Fibroblast of lung (primary cell): ENCODE data around the gene DNMBP. TPM values are rescaled to one million over a fixed set of nuclear protein-coding genes. Genes with fewer than 3 reads are reported as not detected.

ENCODE experiments used
- DNase-seq, 2 donors: peaks; one replicate each; pipeline versions ENCODE4 v3.0.0 to v3.0.0-alpha.2; 2010; ENCODE audit warnings: low read depth in 2 of 2
- H2AFZ ChIP-seq: 2 replicates; pipeline ENCODE4 v1.5.1; 2012; ENCODE audit warnings: low read length, control low read depth, inconsistent platforms
- H3K27ac ChIP-seq: 2 replicates; pipeline ENCODE4 v1.5.1; 2011; ENCODE audit warnings: low read length, control low read depth; ENCODE audit not compliant: insufficient read depth
- H3K27me3 ChIP-seq: 2 replicates; pipeline ENCODE4 v1.5.1; 2011; ENCODE audit warnings: mild to moderate bottlenecking, low read length; ENCODE audit not compliant: control insufficient read depth, insufficient read depth
- H3K36me3 ChIP-seq: 2 replicates; pipeline ENCODE4 v1.5.1; 2011; ENCODE audit warnings: low read length; ENCODE audit not compliant: control insufficient read depth, insufficient read depth
- H3K4me1 ChIP-seq: 2 replicates; pipeline ENCODE4 v1.5.1; 2011; ENCODE audit warnings: low read length; ENCODE audit not compliant: control insufficient read depth, insufficient read depth; ENCODE audit errors: extremely low read depth
- H3K4me2 ChIP-seq: 2 replicates; pipeline ENCODE4 v1.5.1; 2011; ENCODE audit warnings: low read length, control low read depth; ENCODE audit not compliant: insufficient read depth; ENCODE audit errors: extremely low read depth
- H3K4me3 ChIP-seq, 4 experiments: fragments of 200-600 bp in 1 of 4; sonication (generic) in 1 of 4; replicated peaks in 1 of 4; 2 replicates each; pipeline ENCODE4 v1.5.1; 2011 to 2016; ENCODE audit warnings: low read length in 4 of 4, low read depth in 3 of 4, mild to moderate bottlenecking in 3 of 4, control low read depth in 2 of 4, inconsistent platforms in 1 of 4, mixed read lengths in 1 of 4; ENCODE audit not compliant: insufficient read depth in 1 of 4; ENCODE audit errors: control extremely low read depth in 1 of 4
- H3K79me2 ChIP-seq: 2 replicates; pipeline ENCODE4 v1.5.1; 2012; ENCODE audit warnings: mild to moderate bottlenecking, low read length, inconsistent platforms; ENCODE audit not compliant: control insufficient read depth, insufficient read depth
- H3K9ac ChIP-seq: 2 replicates; pipeline ENCODE4 v1.5.1; 2011; ENCODE audit warnings: mild to moderate bottlenecking, low read length, control low read depth; ENCODE audit not compliant: insufficient read depth
- H3K9me3 ChIP-seq: 2 replicates; pipeline ENCODE4 v1.5.1; 2012; ENCODE audit warnings: low read depth, low read length; ENCODE audit not compliant: control insufficient read depth, insufficient read depth
- H4K20me1 ChIP-seq: 2 replicates; pipeline ENCODE4 v1.5.1; 2011; ENCODE audit warnings: low read length; ENCODE audit not compliant: control insufficient read depth, insufficient read depth; ENCODE audit errors: extremely low read depth
- EZH2 ChIP-seq: IDR thresholded peaks from 2 replicates; pipeline ENCODE4 v1.5.1; 2012; ENCODE audit warnings: low read length, control low read depth, mild to moderate bottlenecking; ENCODE audit errors: missing control alignments
- polyA minus RNA-seq: library from RNA; depleted of rRNA, polyadenylated mRNA; stranded (reverse); fragments of >200 nt; gene quantifications from 2 replicates; pipeline ENCODE4 v1.2.3, GENCODE V29; 2011; ENCODE audit warnings: low replicate concordance
- polyA plus RNA-seq, 2 donors: library from polyadenylated mRNA; depleted of rRNA in 1 of 2; stranded (reverse) in 1 of 2; unstranded in 1 of 2; fragments of >200 nt; gene quantifications; 2 replicates each; pipeline ENCODE4 v1.2.1, GENCODE V29; 2011 to 2012; ENCODE audit warnings: missing spikeins in 1 of 2
- total RNA-seq: library from RNA; depleted of rRNA; stranded (reverse); fragments of >200 nt; gene quantifications from 2 replicates; pipeline ENCODE4 v1.2.1, GENCODE V29; 2014
- TF ChIP-seq, protein P1 (sequence below), 2 donors: IDR thresholded peaks in 1 of 2; conservative IDR thresholded peaks in 1 of 2; 1 replicate in 1 of 2; 2 replicates in 1 of 2; pipeline ENCODE4 v1.5.1; 2011 to 2012; ENCODE audit warnings: low read length in 2 of 2, control low read depth in 1 of 2, inconsistent platforms in 1 of 2, low read depth in 1 of 2, mild to moderate bottlenecking in 1 of 2

The DNMBP gene, protein sequence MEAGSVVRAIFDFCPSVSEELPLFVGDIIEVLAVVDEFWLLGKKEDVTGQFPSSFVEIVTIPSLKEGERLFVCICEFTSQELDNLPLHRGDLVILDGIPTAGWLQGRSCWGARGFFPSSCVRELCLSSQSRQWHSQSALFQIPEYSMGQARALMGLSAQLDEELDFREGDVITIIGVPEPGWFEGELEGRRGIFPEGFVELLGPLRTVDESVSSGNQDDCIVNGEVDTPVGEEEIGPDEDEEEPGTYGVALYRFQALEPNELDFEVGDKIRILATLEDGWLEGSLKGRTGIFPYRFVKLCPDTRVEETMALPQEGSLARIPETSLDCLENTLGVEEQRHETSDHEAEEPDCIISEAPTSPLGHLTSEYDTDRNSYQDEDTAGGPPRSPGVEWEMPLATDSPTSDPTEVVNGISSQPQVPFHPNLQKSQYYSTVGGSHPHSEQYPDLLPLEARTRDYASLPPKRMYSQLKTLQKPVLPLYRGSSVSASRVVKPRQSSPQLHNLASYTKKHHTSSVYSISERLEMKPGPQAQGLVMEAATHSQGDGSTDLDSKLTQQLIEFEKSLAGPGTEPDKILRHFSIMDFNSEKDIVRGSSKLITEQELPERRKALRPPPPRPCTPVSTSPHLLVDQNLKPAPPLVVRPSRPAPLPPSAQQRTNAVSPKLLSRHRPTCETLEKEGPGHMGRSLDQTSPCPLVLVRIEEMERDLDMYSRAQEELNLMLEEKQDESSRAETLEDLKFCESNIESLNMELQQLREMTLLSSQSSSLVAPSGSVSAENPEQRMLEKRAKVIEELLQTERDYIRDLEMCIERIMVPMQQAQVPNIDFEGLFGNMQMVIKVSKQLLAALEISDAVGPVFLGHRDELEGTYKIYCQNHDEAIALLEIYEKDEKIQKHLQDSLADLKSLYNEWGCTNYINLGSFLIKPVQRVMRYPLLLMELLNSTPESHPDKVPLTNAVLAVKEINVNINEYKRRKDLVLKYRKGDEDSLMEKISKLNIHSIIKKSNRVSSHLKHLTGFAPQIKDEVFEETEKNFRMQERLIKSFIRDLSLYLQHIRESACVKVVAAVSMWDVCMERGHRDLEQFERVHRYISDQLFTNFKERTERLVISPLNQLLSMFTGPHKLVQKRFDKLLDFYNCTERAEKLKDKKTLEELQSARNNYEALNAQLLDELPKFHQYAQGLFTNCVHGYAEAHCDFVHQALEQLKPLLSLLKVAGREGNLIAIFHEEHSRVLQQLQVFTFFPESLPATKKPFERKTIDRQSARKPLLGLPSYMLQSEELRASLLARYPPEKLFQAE (N-terminal part only)
- 5.9 and 12.9 TPM in 2 replicates for total RNA-seq
- 17.6 and 21.2 TPM in 2 replicates for polyA plus RNA-seq
- polyA plus RNA-seq (2012): 11.3 and 15.0 TPM in 2 replicates
- 13.8 and 16.1 TPM in 2 replicates for polyA minus RNA-seq

DNA sequence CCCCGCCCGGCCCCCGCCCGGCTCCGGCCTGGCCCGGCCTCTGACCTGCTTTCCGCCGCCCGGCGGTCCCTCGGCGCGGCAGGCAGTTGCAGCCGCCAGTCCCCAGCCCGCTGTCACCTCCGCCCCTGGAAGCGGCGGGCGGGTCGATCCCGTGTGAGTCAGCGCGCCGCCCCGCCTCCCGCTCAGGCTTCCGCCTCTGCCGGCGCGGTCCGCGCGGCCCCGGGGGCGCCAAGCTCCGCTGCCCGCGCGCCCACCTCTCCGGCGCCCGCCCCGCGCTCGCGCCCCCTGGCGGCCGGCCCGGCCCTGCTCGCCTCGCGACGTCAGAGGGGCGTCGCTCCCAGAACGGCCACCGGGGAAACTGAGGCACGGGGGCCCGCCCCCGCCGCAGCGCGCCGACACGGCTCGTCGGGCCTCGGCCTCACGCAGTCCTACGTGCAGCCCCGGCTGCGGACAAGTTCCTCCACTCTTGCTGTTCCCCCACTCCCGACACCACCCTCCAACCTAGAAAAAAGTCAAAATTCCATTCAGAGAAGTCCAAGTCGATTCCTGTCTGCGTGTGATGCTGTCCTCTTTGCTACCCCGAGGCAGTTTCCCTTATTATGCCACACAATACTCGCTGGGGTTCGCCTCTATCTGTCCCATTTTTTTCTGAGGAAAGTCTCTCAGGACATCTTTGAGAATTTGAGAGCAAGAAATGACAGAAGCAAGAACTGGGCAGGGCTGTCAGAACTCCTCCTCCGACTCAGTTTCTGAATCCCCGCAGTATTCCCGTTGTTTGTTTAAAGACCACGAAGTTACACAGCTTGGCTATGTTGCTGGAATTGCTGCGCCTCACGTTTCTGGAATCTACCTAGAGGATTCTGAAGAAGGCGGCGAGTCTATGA lies at the start of gene DNMBP:
DNMBP (minus strand) TSS at position 155 of the 884 bp plus-strand sequence. CDS start 37,823 bp downstream, outside the sequence.
- H3K4me2 ChIP-seq: peak within 1 kb of the TSS; percentile 99
- H3K27me3 ChIP-seq: no peaks in the 10 kb centered on the region
- peak within 1 kb of the TSS; percentile 73 to 99 (median 84) for H3K4me3 ChIP-seq
- DNase-seq: peak; percentile 79 to 81
- peaks cover 23% of the 10 kb centered on the region for H3K4me1 ChIP-seq
- peak within 1 kb of the TSS; percentile 95 for H2AFZ ChIP-seq
- H4K20me1 ChIP-seq: no peaks in the 10 kb centered on the region
- H3K79me2 ChIP-seq: peaks cover 31% of the 10 kb centered on the region
- peak within 1 kb of the TSS; percentile 75 for H3K9ac ChIP-seq
- no peaks in the 10 kb centered on the region for H3K36me3 ChIP-seq
- H3K9me3 ChIP-seq: no peaks in the 10 kb centered on the region
- H3K27ac ChIP-seq: peak within 1 kb of the TSS; percentile 84
- TF ChIP-seq EZH2: no peak
- TF ChIP-seq, protein P1, sequence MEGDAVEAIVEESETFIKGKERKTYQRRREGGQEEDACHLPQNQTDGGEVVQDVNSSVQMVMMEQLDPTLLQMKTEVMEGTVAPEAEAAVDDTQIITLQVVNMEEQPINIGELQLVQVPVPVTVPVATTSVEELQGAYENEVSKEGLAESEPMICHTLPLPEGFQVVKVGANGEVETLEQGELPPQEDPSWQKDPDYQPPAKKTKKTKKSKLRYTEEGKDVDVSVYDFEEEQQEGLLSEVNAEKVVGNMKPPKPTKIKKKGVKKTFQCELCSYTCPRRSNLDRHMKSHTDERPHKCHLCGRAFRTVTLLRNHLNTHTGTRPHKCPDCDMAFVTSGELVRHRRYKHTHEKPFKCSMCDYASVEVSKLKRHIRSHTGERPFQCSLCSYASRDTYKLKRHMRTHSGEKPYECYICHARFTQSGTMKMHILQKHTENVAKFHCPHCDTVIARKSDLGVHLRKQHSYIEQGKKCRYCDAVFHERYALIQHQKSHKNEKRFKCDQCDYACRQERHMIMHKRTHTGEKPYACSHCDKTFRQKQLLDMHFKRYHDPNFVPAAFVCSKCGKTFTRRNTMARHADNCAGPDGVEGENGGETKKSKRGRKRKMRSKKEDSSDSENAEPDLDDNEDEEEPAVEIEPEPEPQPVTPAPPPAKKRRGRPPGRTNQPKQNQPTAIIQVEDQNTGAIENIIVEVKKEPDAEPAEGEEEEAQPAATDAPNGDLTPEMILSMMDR (conservative IDR thresholded peaks at IDR 0.05 in 1 of 2, IDR thresholded peaks at IDR 0.05 in 1 of 2; ENCODE audit: low read depth in 1 of 2, low read length in 2 of 2): peak; percentile 4 to 30

DNA sequence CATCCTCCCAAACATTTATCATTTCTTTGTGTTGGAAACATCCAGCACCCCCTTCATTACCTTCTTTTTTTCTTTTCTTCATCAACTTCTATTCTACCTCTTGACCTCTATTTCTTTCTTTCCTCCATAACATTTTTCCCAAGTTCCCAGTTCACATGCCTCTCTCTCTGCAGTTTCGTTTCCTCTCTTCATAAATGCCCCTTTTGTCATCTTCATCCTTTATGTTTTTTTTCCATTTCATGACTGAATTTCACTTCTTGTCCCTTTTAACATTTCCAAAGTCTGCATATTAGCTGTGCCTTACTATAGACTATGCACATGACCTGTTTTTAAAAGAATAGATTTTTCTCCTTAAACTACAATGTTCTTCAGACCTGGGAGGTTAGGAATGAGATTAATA lies 48.2 kb upstream of the DNMBP start:
- no peak for TF ChIP-seq EZH2
- TF ChIP-seq, protein P1 (conservative IDR thresholded peaks at IDR 0.05 in 1 of 2, IDR thresholded peaks at IDR 0.05 in 1 of 2; ENCODE audit: low read depth in 1 of 2, low read length in 2 of 2): no peak
- H3K27me3 ChIP-seq: peaks cover 6% of the 10 kb centered on the region
- no peaks in the 10 kb centered on the region for H3K36me3 ChIP-seq
- H2AFZ ChIP-seq: no peak overlapping the region
- H3K79me2 ChIP-seq: no peaks in the 10 kb centered on the region
- no peaks in the 10 kb centered on the region for H3K4me1 ChIP-seq
- no peaks in the 10 kb centered on the region for H3K9me3 ChIP-seq
- DNase-seq: no peak
- no peak overlapping the region for H3K9ac ChIP-seq
- H3K4me2 ChIP-seq: no peak overlapping the region
- H3K4me3 ChIP-seq: no peak overlapping the region
- no peak overlapping the region for H3K27ac ChIP-seq
- no peaks in the 10 kb centered on the region for H4K20me1 ChIP-seq
